Measurements from ENCODE around the gene TFR2. TPM values are rescaled to one million over a fixed set of nuclear protein-coding genes. Genes with fewer than 3 reads are reported as not detected.

The TFR2 gene
- total and polyA plus RNA-seq, 9 of the 15 experiments (the other 6 are each of a cell fraction or from before 2014, with no cell fraction given) = 3.8 to 123 (median 51.1) TPM

- no peak for TF ChIP-seq PBX2 (CRISPR knock-in tag; IDR thresholded peaks at IDR 0.05; ENCODE audit: low read depth)
- TF ChIP-seq PBX2 (tag; conservative IDR thresholded peaks at IDR 0.05; ENCODE audit: low read depth) = no peak
- no peak for TF ChIP-seq ZNF609 (CRISPR knock-in tag; IDR thresholded peaks at IDR 0.05; ENCODE audit: borderline replicate concordance)
- peak; percentile 18; the same call in 1 of the 2 replicates for TF ChIP-seq ELF2 (CRISPR knock-in tag; IDR thresholded peaks at IDR 0.05)
- TF ChIP-seq AFF4 (CRISPR knock-in tag; IDR thresholded peaks at IDR 0.05) = no peak
- TF ChIP-seq RAD51 (IDR thresholded peaks at IDR 0.05; ENCODE audit: borderline replicate concordance, low read depth) = no peak
- no peak for TF ChIP-seq TRIM24 (IDR thresholded peaks at IDR 0.05)
- no peak for TF ChIP-seq NFATC3 (IDR thresholded peaks at IDR 0.05)
- no peak for TF ChIP-seq DACH1 (IDR thresholded peaks at IDR 0.05; ENCODE audit: partially characterized antibody)
- no peak for TF ChIP-seq ZNF408 (CRISPR knock-in tag; IDR thresholded peaks at IDR 0.05; ENCODE audit: low read depth)
- no peak for TF ChIP-seq ZNF764 (CRISPR knock-in tag; IDR thresholded peaks at IDR 0.05; ENCODE audit: low read depth)
- no peak for TF ChIP-seq HMBOX1 (IDR thresholded peaks at IDR 0.05)
- no peak for TF ChIP-seq ZNF584 (CRISPR knock-in tag; IDR thresholded peaks at IDR 0.05; ENCODE audit: low read depth)
- no peak for TF ChIP-seq SRSF7 (optimal IDR thresholded peaks at IDR 0.05; ENCODE audit: low read depth, low read length)
- no peak for TF ChIP-seq HNRNPLL (IDR thresholded peaks at IDR 0.05; ENCODE audit: low read depth, low read length, poor library complexity, severe bottlenecking)
- TF ChIP-seq FOXP1 (CRISPR knock-in tag; IDR thresholded peaks at IDR 0.05) = no peak
Measured at GRCh38 chr7:100603726-100604027, 37.7 kb downstream of the TFR2 start (continued).

Measured in K562 (cell line).